Glutamatergic neuron (in vitro differentiated cells): ENCODE measurements around the gene ADH7. TPM values are rescaled to one million over a fixed set of nuclear protein-coding genes. Genes with fewer than 3 reads are reported as not detected.

Source experiments
- DNase-seq: peaks from one replicate; pipeline ENCODE4 v3.0.0; 2022
- H3K27ac Mint-ChIP-seq: one replicate; pipeline ENCODE4 v1.8.0; 2020; ENCODE audit warnings: mild to moderate bottlenecking, mixed read lengths, inconsistent platforms; ENCODE audit not compliant: unreplicated experiment
- H3K27me3 Mint-ChIP-seq: one replicate; pipeline ENCODE4 v1.8.0; 2020; ENCODE audit warnings: mild to moderate bottlenecking, moderate library complexity, mixed read lengths, inconsistent platforms; ENCODE audit not compliant: unreplicated experiment
- H3K36me3 Mint-ChIP-seq: one replicate; pipeline ENCODE4 v1.8.0; 2020; ENCODE audit warnings: mild to moderate bottlenecking, mixed read lengths, inconsistent platforms; ENCODE audit not compliant: unreplicated experiment
- H3K4me1 Mint-ChIP-seq: one replicate; pipeline ENCODE4 v1.8.0; 2020; ENCODE audit warnings: mild to moderate bottlenecking, low read depth, mixed read lengths, inconsistent platforms; ENCODE audit not compliant: unreplicated experiment
- H3K4me3 Mint-ChIP-seq: one replicate; pipeline ENCODE4 v1.8.0; 2020; ENCODE audit warnings: mild to moderate bottlenecking, mixed read lengths, inconsistent platforms; ENCODE audit not compliant: unreplicated experiment
- H3K9me3 Mint-ChIP-seq: one replicate; pipeline ENCODE4 v1.8.0; 2020; ENCODE audit warnings: mild to moderate bottlenecking, moderate library complexity, mixed read lengths, inconsistent platforms; ENCODE audit not compliant: unreplicated experiment
- CTCF ChIP-seq: fragments of 200-600 bp; sonication (generic); IDR thresholded peaks from one replicate; pipeline ENCODE4 v1.5.0; 2021; ENCODE audit not compliant: partially characterized antibody, unreplicated experiment
- total RNA-seq: library from RNA; stranded (reverse); fragmentation: NEBNext Ultra II Directional; extraction: Animal tissue kit (Norgen Biotek cat#: 25700); gene quantifications from one replicate; pipeline ENCODE4 v1.2.1, GENCODE V29; 2021; ENCODE audit not compliant: unreplicated experiment

ADH7 gene
- total RNA-seq, 1 donor from 2014 or later: not detected

- H3K36me3 Mint-ChIP-seq: no peaks in the 10 kb centered on the region
- no peak for DNase-seq
- no peak for TF ChIP-seq CTCF
- H3K27me3 Mint-ChIP-seq: no peaks in the 10 kb centered on the region
- no peaks in the 10 kb centered on the region for H3K4me1 Mint-ChIP-seq
- no peak overlapping the region for H3K4me3 Mint-ChIP-seq
- no peaks in the 10 kb centered on the region for H3K9me3 Mint-ChIP-seq
- no peak overlapping the region for H3K27ac Mint-ChIP-seq
Observed at GRCh38 chr4:99468889-99469288, 33.7 kb upstream of the ADH7 start.

GRCh38 chr4:99467887-99468286 is 32.7 kb upstream of the ADH7 start:
- no peak for DNase-seq
- H3K36me3 Mint-ChIP-seq: no peaks in the 10 kb centered on the region
- H3K27me3 Mint-ChIP-seq: no peaks in the 10 kb centered on the region
- H3K4me3 Mint-ChIP-seq: no peak overlapping the region
- H3K27ac Mint-ChIP-seq: no peak overlapping the region
- H3K9me3 Mint-ChIP-seq: no peaks in the 10 kb centered on the region
- no peak for TF ChIP-seq CTCF
- no peaks in the 10 kb centered on the region for H3K4me1 Mint-ChIP-seq

GRCh38 chr4:99463566-99463965 is 28.4 kb upstream of the ADH7 start:
- TF ChIP-seq CTCF: no peak
- H3K9me3 Mint-ChIP-seq: no peaks in the 10 kb centered on the region
- no peaks in the 10 kb centered on the region for H3K27me3 Mint-ChIP-seq
- H3K27ac Mint-ChIP-seq: no peak overlapping the region
- H3K4me1 Mint-ChIP-seq: peaks cover 2% of the 10 kb centered on the region
- DNase-seq: no peak
- no peaks in the 10 kb centered on the region for H3K36me3 Mint-ChIP-seq
- H3K4me3 Mint-ChIP-seq: no peak overlapping the region

GRCh38 chr4:99462875-99463464 is 27.8 kb upstream of the ADH7 start:
- Mint-ChIP-seq H3K9me3 (no peaks in the 10 kb centered on the region), H3K27ac (no peak overlapping the region), H3K4me3 (no peak overlapping the region), H3K27me3 (no peaks in the 10 kb centered on the region), H3K4me1 (peaks cover 2% of the 10 kb centered on the region), H3K36me3 (no peaks in the 10 kb centered on the region)
- TF ChIP-seq CTCF: peak; percentile 86
- peak; percentile 62 for DNase-seq

- H3K27me3 Mint-ChIP-seq: no peaks in the 10 kb centered on the region
- H3K27ac Mint-ChIP-seq: no peak overlapping the region
- no peak for DNase-seq
- H3K36me3 Mint-ChIP-seq: no peaks in the 10 kb centered on the region
- H3K9me3 Mint-ChIP-seq: no peaks in the 10 kb centered on the region
- no peak for TF ChIP-seq CTCF
- no peak overlapping the region for H3K4me3 Mint-ChIP-seq
- peaks cover 2% of the 10 kb centered on the region for H3K4me1 Mint-ChIP-seq
Observed at GRCh38 chr4:99461623-99462401, 26.7 kb upstream of the ADH7 start.
